Activated CD8-positive, alpha-beta memory T cell treated with anti-CD3 and anti-CD28 coated beads, Interleukin-2, amount 50 U/mL, for 1 hour (primary cell): ENCODE data around the gene EGFL7.
A peak's percentile ranks its signal among the peaks of the same experiment; 100 is the strongest.
"Not testable (repeated sequence)": the region's sequence is repeated elsewhere in the genome, so short reads cannot be mapped to it uniquely, and the experiment has no call there.

ENCODE experiments used
- DNase-seq: peaks from one replicate; pipeline ENCODE4 v3.0.0-alpha.2; 2020; ENCODE audit errors: extremely low read depth

The EGFL7 gene

GRCh38 chr9:136697821-136698526 is 35.3 kb downstream of the EGFL7 start:
- no peak for DNase-seq

- DNase-seq = no peak
These were observed 36.0 kb downstream of the EGFL7 start for GRCh38 chr9:136698635-136699246.

DNA sequence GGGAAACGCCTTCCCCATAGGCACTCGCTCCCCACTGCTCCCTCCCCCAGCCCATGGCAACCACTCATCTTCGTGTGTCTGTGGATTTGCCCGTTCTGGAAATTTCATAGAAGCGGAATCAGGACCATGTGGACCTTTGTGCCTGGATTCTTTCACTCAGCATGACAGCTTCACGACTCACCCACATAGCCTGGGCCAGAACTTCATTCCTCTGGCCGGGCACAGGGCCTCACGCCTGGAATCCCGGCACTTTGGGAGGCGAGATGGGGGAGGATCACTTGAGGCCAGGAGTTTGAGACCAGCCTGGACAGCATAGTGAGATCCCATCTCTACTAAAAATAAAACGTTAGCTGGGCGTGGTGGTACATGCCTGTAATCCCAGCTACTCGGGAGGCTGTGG is 37.6 kb downstream of the EGFL7 start:
- no peak for DNase-seq

DNA sequence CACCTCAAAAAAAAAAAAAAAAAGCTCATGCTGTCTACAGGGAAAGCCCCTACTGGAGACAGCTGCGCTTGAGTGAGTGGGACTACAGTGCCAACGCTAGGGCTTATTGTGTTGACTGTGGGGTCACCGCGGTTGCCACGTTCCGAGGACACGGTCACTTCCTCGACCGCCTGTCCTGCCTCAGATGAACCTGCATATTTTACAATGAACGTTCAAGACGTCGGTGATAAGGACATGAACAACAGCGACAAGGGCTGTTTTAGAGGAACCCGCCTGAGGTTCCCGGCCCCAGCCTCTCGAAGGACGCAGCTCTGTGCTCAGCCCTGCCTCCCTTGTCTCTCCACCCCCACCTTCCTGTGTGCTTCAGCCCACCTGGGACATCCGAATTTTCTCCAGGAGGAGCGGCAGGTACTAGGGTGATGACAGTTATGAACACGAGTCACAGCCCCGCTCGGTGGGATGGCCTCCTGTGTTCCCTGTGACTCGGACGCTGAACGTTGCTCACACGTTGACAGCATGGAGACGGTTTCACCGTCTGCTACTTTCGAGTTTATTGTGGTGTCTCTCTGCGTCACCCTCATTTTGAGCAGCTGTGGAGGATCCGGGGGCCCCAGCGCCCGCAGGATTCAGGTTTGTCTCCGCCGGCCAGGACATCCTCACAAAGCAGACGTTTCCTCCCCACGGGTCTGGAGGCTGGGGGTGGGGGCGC is 38.4 kb downstream of the EGFL7 start:
- peak; percentile 44 for DNase-seq

DNA sequence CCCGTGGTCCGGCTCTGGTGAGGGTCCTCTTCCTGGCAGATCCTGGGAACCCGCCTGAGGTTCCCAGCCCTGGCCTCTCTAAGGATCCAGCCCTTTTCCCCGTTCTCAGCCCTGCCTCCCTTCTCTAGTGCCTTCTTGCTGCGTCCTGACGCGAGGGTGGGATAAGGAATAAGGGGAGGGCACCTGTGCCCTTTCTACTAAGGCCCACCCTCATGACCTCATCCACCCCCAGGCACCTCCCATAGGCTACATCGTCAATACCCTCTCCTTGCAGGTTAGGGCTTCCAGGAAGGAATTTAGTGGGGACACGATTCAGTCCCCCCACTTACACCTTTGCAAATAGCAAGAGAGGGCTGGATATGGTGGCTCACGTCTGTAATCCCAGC is 38.9 kb downstream of the EGFL7 start:
- DNase-seq = no peak

GRCh38 chr9:136703276-136703860 is 40.7 kb downstream of the EGFL7 start:
- no peak for DNase-seq

- not testable (repeated sequence) for DNase-seq
These were observed 42.0 kb downstream of the EGFL7 start for GRCh38 chr9:136704741-136705140.

DNA sequence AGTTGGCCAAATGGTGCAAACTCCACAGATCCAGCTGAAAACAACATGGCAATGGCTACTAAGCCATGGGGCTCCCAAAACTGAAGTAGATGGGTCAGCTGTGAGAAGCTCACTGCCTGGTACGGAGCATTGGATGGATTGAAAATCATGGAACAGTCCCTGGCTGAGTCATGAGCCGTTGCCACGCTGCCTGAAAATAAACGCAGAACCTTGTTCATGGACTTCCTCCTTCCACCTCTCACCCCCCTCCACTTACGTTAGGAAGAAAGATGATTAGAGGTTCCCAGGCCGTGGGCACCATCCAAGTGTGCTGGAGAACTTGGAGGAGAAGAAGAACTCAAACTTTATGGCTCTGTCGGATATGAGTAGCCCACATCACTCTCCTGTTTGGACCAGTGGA is 42.8 kb downstream of the EGFL7 start:
- DNase-seq = no peak

- DNase-seq = no peak
These were observed 44.3 kb downstream of the EGFL7 start for GRCh38 chr9:136707011-136707410.

- DNase-seq = no peak
These were observed 45.3 kb downstream of the EGFL7 start for GRCh38 chr9:136707849-136708517.

GRCh38 chr9:136709454-136710109 is 46.9 kb downstream of the EGFL7 start:
- DNase-seq = no peak

GRCh38 chr9:136710543-136710942 is 47.8 kb downstream of the EGFL7 start:
- no peak for DNase-seq

DNA sequence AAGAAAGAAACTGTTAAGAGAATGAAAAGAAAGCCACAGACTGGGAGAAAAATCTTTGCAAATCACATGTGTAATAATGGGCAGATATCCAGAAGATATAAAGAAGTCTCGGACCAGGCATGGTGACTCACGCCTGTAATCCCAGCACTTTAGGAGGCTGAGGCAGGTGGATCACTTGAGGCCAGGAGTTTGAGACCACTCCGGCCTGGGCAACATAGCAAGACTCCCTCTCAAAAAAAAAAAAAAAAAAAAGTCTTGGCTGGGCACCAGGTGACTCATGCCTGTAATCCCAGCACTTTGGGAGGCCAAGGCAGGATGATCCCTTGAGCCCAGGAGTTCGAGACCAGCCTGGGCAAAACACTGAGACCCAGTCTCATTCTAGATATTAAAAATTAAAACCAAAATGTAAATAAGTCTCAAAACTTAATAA is 48.5 kb downstream of the EGFL7 start:
- not testable (repeated sequence) for DNase-seq

- no peak for DNase-seq
These were observed 49.3 kb downstream of the EGFL7 start, which contains the start of gene DIPK1B for GRCh38 chr9:136711751-136712689. Gene DIPK1B (plus strand): TSS chr9:136712572. CDS start chr9:136712666, 94 bp downstream.

DNA sequence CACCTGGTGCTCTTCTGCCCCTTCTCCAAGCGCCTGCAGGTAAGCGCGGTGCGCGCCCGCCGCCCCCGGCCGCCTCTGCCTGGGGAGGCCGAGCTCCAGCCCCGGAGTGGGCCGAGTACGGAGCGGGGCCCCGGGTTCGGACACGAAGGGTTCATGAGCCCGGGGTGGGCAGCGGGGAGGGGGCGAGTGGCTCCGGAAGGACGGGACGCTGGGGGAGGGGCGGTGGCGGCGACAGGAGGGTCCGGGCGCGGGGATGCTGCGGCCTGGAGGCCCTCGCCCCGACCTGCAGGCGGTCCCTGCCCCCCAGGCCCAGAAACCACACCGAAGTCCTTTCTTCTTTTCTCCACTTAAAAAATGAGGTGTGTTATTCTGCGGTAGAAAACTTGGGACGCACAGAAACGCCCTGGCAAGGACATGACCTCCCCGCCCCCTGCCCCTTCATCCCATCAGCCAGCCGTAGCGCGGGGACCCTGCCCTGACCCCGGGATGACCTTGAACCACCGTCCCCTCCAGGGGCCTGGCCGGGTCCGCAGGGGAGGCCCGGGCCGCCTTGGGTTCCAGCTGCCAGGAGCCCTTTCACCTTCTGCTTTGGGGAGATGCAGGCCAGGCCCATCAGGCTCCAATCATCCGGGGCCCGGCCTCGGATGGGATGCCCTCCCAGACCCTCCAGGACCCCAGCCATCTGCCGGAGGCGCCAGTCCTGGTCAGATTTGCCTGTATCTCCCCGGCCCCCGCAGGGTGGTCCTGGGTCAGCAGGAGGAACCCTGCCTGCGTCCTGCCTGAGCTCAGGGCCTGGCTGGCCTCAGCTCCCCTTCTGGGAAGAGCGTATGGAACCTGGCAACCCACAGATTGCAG is 50.2 kb downstream of the EGFL7 start:
- no peak for DNase-seq

GRCh38 chr9:136713550-136713949 is 50.8 kb downstream of the EGFL7 start:
- DNase-seq = no peak

DNA sequence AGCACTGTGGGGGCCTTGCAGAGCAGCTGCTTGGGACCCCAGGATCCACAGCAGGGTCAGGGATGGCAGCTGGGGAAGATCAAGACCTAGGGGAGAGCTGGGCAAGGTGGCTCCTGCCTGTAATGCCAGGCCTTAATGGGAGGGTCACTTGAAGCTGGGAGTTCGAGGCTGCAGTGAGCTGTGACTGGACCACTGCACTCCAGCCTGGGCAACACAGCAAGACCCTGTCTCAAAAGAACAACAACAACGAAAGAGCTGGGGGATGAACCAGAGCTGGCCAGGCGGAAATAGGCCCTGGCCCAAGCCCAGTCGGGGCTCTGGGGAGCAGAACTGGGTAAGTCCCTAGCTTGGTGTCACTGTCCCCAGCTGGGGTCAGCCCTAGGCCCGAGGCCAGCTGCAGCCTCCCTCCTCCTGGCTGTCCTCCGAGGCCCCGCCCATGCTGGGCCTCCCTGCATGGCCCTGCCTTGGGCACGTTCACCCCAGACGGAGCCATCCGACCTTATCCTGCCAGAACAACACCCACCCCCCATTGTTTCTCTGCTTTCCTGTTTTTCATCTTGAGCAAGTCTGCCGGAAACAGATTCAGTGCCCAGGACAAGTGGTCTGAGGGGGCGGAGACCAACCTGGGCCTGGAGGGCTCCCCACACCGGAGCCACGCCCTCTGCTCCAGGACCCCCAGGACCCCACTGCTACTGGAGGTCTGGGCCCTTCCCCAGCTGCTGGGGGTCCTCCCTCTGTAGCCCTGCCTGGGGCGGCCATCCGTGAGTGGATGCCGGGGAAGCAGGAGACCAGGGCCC is 51.6 kb downstream of the EGFL7 start:
- DNase-seq = no peak

DNA sequence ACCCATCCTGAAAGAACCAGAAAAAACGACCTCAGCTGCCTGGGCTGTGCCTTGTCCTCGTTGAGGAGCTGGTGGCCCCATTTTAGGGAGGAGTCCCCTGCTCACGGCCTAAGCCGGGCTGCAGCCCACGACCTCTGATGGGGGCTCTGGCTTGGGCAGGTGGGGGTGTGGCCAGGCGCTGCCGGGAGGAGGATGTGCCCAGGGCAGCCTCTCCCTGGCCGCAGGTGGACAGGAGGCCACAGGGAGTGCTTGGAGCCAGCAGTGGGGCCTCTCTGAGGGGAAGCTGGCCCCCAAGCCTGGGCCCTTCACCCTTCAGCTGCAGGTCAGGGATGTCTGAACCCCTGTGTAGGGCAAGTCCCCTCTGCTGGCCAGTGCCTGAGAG is 52.2 kb downstream of the EGFL7 start:
- no peak for DNase-seq

DNA sequence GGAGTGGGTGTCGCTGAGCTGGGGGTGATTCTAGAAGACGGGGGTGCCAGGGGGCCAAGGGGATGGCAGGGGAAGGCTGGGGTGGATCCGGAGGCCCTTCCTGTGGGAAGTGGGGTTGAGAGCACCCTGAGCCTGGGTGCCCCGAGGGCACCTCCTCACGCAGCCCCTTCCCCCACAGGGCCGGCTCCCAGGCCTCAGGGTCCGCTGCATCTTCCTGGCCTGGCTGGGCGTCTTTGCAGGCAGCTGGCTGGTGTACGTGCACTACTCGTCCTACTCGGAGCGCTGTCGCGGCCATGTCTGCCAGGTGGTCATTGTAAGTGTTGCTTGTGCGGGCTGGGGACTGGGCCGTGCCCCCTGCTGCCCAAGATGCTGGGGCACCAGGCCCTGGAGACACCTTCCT is 54.7 kb downstream of the EGFL7 start:
- DNase-seq = no peak
